GM23338 (cell line): ENCODE measurements around the gene CCSER2. TPM values are rescaled to one million over a fixed set of nuclear protein-coding genes. Genes with fewer than 3 reads are reported as not detected.

ENCODE experiments used
- ATAC-seq: fragments of 200-7000 bp; cut with Tn5 transposase; 3 replicates; pipeline ENCODE4 v1.9.1; 2020
- DNase-seq: peaks from one replicate; pipeline ENCODE4 v3.0.0-alpha.2; 2015; ENCODE audit warnings: low spot score
- H2AFZ ChIP-seq: fragments of 200-600 bp; sonication (generic); 2 replicates; pipeline ENCODE4 v1.8.0; 2016; ENCODE audit warnings: antibody characterized with exemption, mild to moderate bottlenecking, moderate library complexity
- H3F3A ChIP-seq: fragments of 200-600 bp; sonication (generic); replicated peaks from 2 replicates; pipeline ENCODE4 v1.8.0; 2017; ENCODE audit warnings: antibody characterized with exemption, mixed run types, low read depth
- H3K27ac ChIP-seq: fragments of 200-600 bp; sonication (generic); 2 replicates; pipeline ENCODE4 v1.6.1; 2016; ENCODE audit warnings: low read depth
- H3K27me3 ChIP-seq: fragments of 200-600 bp; sonication (generic); 2 replicates; pipeline ENCODE4 v1.8.0; 2016; ENCODE audit warnings: mild to moderate bottlenecking, mixed run types, moderate library complexity; ENCODE audit not compliant: insufficient read depth
- H3K36me3 ChIP-seq: fragments of 200-600 bp; sonication (generic); 2 replicates; pipeline ENCODE4 v1.8.0; 2016; ENCODE audit warnings: mild to moderate bottlenecking; ENCODE audit not compliant: insufficient read depth
- H3K4me1 ChIP-seq: fragments of 200-600 bp; sonication (generic); 2 replicates; pipeline ENCODE4 v1.8.0; 2016; ENCODE audit warnings: mild to moderate bottlenecking, moderate library complexity; ENCODE audit not compliant: insufficient read depth
- H3K4me2 ChIP-seq: fragments of 200-600 bp; sonication (generic); 2 replicates; pipeline ENCODE4 v1.7.1; 2017; ENCODE audit warnings: mixed run types
- H3K4me3 ChIP-seq: fragments of 200-600 bp; sonication (generic); 2 replicates; pipeline ENCODE4 v1.6.1; 2016; ENCODE audit warnings: mixed run types
- H3K79me2 ChIP-seq: fragments of 200-600 bp; sonication (generic); replicated peaks from 2 replicates; pipeline ENCODE4 v1.8.0; 2017; ENCODE audit warnings: mild to moderate bottlenecking; ENCODE audit not compliant: insufficient read depth
- H3K9me2 ChIP-seq: fragments of 200-600 bp; sonication (generic); 2 replicates; pipeline ENCODE4 v1.8.0; 2017; ENCODE audit not compliant: insufficient read depth
- H4K20me1 ChIP-seq: fragments of 200-600 bp; sonication (generic); replicated peaks from 2 replicates; pipeline ENCODE4 v1.8.0; 2017; ENCODE audit warnings: mild to moderate bottlenecking; ENCODE audit not compliant: insufficient read depth
- H3K27ac Mint-ChIP-seq: 2 replicates; pipeline ENCODE4 v1.8.0; 2020; ENCODE audit warnings: inconsistent platforms, mild to moderate bottlenecking, moderate library complexity, mixed read lengths
- H3K27me3 Mint-ChIP-seq: 3 replicates; pipeline ENCODE4 v1.8.0; 2022; ENCODE audit warnings: low read depth, mild to moderate bottlenecking, moderate library complexity, mixed read lengths, inconsistent platforms; ENCODE audit not compliant: insufficient read depth, poor library complexity
- H3K36me3 Mint-ChIP-seq: 3 replicates; pipeline ENCODE4 v1.8.0; 2021; ENCODE audit warnings: low read depth, mild to moderate bottlenecking, inconsistent platforms, moderate library complexity, mixed read lengths
- H3K4me1 Mint-ChIP-seq: 3 replicates; pipeline ENCODE4 v1.8.0; 2020; ENCODE audit warnings: mild to moderate bottlenecking, inconsistent platforms, mixed read lengths
- H3K4me3 Mint-ChIP-seq: 3 replicates; pipeline ENCODE4 v1.8.0; 2021; ENCODE audit warnings: moderate library complexity, mild to moderate bottlenecking, inconsistent platforms, mixed read lengths
- H3K9me3 Mint-ChIP-seq: 3 replicates; pipeline ENCODE4 v1.8.0; 2020; ENCODE audit warnings: moderate library complexity, mild to moderate bottlenecking, inconsistent platforms, mixed read lengths
- CREB1 ChIP-seq: fragments of 250-450 bp; sonication (Bioruptor Pico); IDR thresholded peaks from 2 replicates; pipeline ENCODE4 v1.5.0; 2020; ENCODE audit warnings: low read depth, mild to moderate bottlenecking, moderate library complexity
- ETS1 ChIP-seq: IDR thresholded peaks from 2 replicates; pipeline ENCODE4 v1.6.1; 2016; ENCODE audit warnings: antibody characterized with exemption
- EZH2 ChIP-seq: fragments of 200-600 bp; sonication (generic); IDR thresholded peaks from one replicate; pipeline ENCODE4 v1.8.0; 2017; ENCODE audit warnings: antibody characterized with exemption, mild to moderate bottlenecking, low read depth; ENCODE audit not compliant: unreplicated experiment
- EZH2phosphoT487 ChIP-seq: fragments of 200-600 bp; sonication (generic); IDR thresholded peaks from one replicate; pipeline ENCODE4 v1.8.1; 2018; ENCODE audit warnings: antibody characterized with exemption; ENCODE audit not compliant: unreplicated experiment
- POLR2AphosphoS5 ChIP-seq: IDR thresholded peaks from 2 replicates; pipeline ENCODE4 v1.6.1; 2016; ENCODE audit warnings: antibody characterized with exemption, low read depth
- REST ChIP-seq: IDR thresholded peaks from one replicate; pipeline ENCODE4 v1.6.1; 2018; ENCODE audit warnings: antibody characterized with exemption; ENCODE audit not compliant: unreplicated experiment
- polyA plus RNA-seq: library from polyadenylated mRNA; unstranded; fragments of >200 nt; fragmentation: Nextera tagmentation; extraction: Ambion mirVana; gene quantifications from 2 replicates; pipeline ENCODE4 v1.2.1, GENCODE V29; 2016
- total RNA-seq: library from RNA; depleted of rRNA; stranded (reverse); fragments of >200 nt; shearing (Covaris generic); gene quantifications from 2 replicates; pipeline ENCODE4 v1.2.3, GENCODE V29; 2014
- TF ChIP-seq, protein P1 (sequence below), 2 experiments: fragments of 200-600 bp in 1 of 2; sonication (generic) in 1 of 2; conservative IDR thresholded peaks; 2 replicates each; pipeline versions ENCODE4 v1.5.1 to v1.6.1; 2016 to 2017; ENCODE audit warnings: antibody characterized with exemption in 2 of 2, low read depth in 2 of 2, mild to moderate bottlenecking in 2 of 2, moderate library complexity in 1 of 2

The CCSER2 gene
- total and polyA plus RNA-seq, 2 experiments from 2014 or later: 30.6 to 37.2 TPM

DNA sequence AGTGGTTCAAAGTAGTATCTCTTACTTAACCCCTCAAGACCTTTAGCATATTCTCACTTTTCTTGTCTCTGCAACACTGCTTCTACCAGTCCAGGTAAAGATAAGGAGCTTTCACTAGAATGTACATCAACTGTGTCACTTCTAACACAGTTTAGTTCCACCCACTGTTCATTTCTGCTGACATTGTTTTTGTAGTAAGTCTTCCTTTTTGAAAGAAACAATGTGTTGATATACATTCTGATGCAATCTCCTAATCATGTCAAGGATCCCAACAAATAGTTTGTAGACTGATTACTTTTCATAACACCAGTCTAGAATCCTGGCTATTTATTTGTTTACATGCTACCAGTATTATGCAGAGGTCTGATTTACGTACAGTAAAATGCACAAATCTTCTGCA, 47.5 kb downstream of the CCSER2 start (continued):
- TF ChIP-seq REST (no peak), EZH2phosphoT487 (no peak), ETS1 (no peak), POLR2AphosphoS5 (no peak)
- TF ChIP-seq, protein P1, sequence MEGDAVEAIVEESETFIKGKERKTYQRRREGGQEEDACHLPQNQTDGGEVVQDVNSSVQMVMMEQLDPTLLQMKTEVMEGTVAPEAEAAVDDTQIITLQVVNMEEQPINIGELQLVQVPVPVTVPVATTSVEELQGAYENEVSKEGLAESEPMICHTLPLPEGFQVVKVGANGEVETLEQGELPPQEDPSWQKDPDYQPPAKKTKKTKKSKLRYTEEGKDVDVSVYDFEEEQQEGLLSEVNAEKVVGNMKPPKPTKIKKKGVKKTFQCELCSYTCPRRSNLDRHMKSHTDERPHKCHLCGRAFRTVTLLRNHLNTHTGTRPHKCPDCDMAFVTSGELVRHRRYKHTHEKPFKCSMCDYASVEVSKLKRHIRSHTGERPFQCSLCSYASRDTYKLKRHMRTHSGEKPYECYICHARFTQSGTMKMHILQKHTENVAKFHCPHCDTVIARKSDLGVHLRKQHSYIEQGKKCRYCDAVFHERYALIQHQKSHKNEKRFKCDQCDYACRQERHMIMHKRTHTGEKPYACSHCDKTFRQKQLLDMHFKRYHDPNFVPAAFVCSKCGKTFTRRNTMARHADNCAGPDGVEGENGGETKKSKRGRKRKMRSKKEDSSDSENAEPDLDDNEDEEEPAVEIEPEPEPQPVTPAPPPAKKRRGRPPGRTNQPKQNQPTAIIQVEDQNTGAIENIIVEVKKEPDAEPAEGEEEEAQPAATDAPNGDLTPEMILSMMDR (conservative IDR thresholded peaks at IDR 0.05; ENCODE audit: low read depth in 2 of 2): no peak

GRCh38 chr10:84388148-84388547, 59.8 kb downstream of the CCSER2 start:
- ATAC-seq (no peak), DNase-seq (no peak)
- peaks cover under 1% of the 10 kb centered on the region; the same call in 1 of the 2 replicates for H3K79me2 ChIP-seq
- H2AFZ ChIP-seq: no peak overlapping the region
- no peak overlapping the region for H3K4me2 ChIP-seq
- H3F3A ChIP-seq: no peaks in the 10 kb centered on the region
- Mint-ChIP-seq H3K4me1 (peaks cover 8% of the 10 kb centered on the region; the same call in 2 of the 3 replicates), H3K9me3 (peaks cover 53% of the 10 kb centered on the region), H3K27me3 (no peaks in the 10 kb centered on the region), H3K27ac (no peak overlapping the region), H3K36me3 (peaks cover 58% of the 10 kb centered on the region), H3K4me3 (no peak overlapping the region)
- no peaks in the 10 kb centered on the region for H3K9me2 ChIP-seq
- TF ChIP-seq CREB1 (CRISPR knock-in tag): no peak
- TF ChIP-seq EZH2: no peak
- no peak overlapping the region for H3K4me3 ChIP-seq
- H4K20me1 ChIP-seq: no peaks in the 10 kb centered on the region
- peaks cover 6% of the 10 kb centered on the region; the same call in 1 of the 2 replicates for H3K4me1 ChIP-seq
- no peak overlapping the region for H3K27ac ChIP-seq
- peaks cover 3% of the 10 kb centered on the region; the same call in 1 of the 2 replicates for H3K36me3 ChIP-seq
- no peaks in the 10 kb centered on the region for H3K27me3 ChIP-seq
